Measurements from ENCODE around the gene LRRTM4. TPM values are rescaled to one million over a fixed set of nuclear protein-coding genes. Genes with fewer than 3 reads are reported as not detected.

Gene LRRTM4
- total RNA-seq, 1 donor from 2014 or later = not detected

DNA sequence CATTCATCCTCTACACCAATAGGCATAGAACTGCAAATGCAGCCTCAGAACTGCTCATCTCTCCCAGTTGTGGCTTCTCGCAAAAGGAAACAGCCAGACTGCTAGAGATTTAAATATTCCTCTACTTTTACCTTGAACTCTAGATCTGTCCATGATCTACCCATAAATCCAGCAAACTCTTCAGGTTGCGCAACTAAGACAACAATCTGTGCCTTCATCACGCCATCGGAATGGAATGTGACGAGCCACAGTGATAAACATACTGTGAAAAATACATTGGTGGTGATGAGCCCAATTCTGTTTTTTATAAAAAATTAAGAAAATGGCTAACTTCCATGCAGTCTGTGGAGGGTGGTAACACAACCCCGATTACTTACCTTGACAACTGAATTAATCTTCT is 626.7 kb downstream of the LRRTM4 start:
- POLR2A ChIA-PET = no interaction called here
- TF ChIP-seq, protein P1, sequence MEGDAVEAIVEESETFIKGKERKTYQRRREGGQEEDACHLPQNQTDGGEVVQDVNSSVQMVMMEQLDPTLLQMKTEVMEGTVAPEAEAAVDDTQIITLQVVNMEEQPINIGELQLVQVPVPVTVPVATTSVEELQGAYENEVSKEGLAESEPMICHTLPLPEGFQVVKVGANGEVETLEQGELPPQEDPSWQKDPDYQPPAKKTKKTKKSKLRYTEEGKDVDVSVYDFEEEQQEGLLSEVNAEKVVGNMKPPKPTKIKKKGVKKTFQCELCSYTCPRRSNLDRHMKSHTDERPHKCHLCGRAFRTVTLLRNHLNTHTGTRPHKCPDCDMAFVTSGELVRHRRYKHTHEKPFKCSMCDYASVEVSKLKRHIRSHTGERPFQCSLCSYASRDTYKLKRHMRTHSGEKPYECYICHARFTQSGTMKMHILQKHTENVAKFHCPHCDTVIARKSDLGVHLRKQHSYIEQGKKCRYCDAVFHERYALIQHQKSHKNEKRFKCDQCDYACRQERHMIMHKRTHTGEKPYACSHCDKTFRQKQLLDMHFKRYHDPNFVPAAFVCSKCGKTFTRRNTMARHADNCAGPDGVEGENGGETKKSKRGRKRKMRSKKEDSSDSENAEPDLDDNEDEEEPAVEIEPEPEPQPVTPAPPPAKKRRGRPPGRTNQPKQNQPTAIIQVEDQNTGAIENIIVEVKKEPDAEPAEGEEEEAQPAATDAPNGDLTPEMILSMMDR (IDR thresholded peaks at IDR 0.05) = no peak
- Mint-ChIP-seq H3K9me3 (no peaks in the 10 kb centered on the region), H3K36me3 (ENCODE audit: low read depth) (no peaks in the 10 kb centered on the region), H3K4me3 (no peak overlapping the region), H3K27ac (no peak overlapping the region), H3K27me3 (no peaks in the 10 kb centered on the region), H3K4me1 (no peaks in the 10 kb centered on the region)
- no peak for DNase-seq
- ATAC-seq (ENCODE audit: low read depth) = no peak
- intact Hi-C loops (cut with micrococcal nuclease) = no loop called here
- CTCF ChIA-PET = no interaction called here

DNA sequence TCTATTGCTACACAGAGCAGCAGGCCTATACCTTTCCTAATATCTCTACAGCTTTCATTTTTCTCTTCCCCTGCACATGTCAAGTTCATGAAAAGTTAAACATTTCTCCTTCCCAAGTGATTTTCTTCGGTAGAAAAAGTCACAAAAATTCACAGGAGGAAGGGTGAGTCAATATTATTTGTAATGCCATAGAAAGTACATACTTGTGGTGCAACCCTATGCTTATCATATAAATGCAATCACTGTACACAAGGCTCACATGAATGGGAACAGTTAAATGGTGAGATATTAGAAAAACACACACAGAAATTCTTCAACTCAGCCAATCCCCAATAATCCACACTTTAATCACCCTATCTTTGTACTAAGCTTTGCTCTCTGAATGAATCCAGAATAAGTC is 651.6 kb downstream of the LRRTM4 start:
- TF ChIP-seq, protein P1 (IDR thresholded peaks at IDR 0.05) = no peak
- intact Hi-C loops (cut with micrococcal nuclease) = no loop called here
- no peaks in the 10 kb centered on the region for H3K27me3 Mint-ChIP-seq
- CTCF ChIA-PET = no interaction called here
- DNase-seq (no peak), ATAC-seq (ENCODE audit: low read depth) (no peak)
- H3K4me1 Mint-ChIP-seq = no peaks in the 10 kb centered on the region
- H3K9me3 Mint-ChIP-seq = peaks cover 6% of the 10 kb centered on the region
- POLR2A ChIA-PET = no interaction called here
- H3K27ac Mint-ChIP-seq = no peak overlapping the region
- H3K4me3 Mint-ChIP-seq = no peak overlapping the region
- H3K36me3 Mint-ChIP-seq (ENCODE audit: low read depth) = no peaks in the 10 kb centered on the region

DNA sequence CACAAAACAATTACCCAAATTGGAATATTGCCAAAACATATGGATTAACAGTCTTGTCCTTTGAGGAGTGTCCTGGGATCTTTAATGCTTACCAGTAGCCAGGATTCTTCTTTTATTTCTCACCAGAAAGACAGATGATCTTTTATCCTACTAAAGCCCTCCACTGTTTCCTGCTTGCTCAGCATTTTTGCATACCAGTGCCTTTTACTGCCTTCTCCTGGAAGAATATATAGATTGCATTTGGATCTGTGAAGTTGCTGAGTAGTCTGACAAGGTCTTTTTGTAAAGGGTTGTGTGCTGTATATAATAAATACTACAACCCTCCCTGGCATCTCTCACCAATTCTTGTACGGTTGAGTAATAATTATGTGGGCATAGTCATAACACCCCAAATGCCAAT is 652.2 kb downstream of the LRRTM4 start:
- Mint-ChIP-seq H3K27ac (no peak overlapping the region), H3K9me3 (peaks cover 6% of the 10 kb centered on the region), H3K4me1 (no peaks in the 10 kb centered on the region), H3K4me3 (no peak overlapping the region), H3K36me3 (ENCODE audit: low read depth) (no peaks in the 10 kb centered on the region), H3K27me3 (no peaks in the 10 kb centered on the region)
- TF ChIP-seq, protein P1 (IDR thresholded peaks at IDR 0.05) = no peak
- POLR2A ChIA-PET = no interaction called here
- ATAC-seq (ENCODE audit: low read depth) (no peak), DNase-seq (no peak)
- CTCF ChIA-PET = no interaction called here
- intact Hi-C loops (cut with micrococcal nuclease) = no loop called here

DNA sequence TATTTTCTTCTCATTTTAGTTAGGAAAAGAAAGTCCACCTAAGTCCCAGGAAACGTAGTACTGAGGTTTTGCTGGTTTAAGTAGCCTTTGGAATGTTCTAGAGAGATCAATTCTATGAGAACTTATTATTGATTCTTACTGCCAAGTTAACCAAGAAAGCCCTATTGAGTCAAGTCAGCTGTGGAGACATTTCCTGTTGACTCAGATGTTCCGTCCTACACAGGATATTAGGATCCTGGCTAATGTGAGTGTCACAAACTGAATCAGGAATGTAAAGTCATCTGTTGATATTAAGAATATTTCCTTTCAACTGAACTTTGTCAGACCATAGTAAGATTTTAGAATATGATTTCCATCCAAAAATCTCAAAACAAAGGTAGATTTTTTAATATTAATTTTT is 654.3 kb downstream of the LRRTM4 start:
- no peak overlapping the region for H3K4me3 Mint-ChIP-seq
- no peak for ATAC-seq (ENCODE audit: low read depth)
- TF ChIP-seq, protein P1 (IDR thresholded peaks at IDR 0.05) = no peak

DNA sequence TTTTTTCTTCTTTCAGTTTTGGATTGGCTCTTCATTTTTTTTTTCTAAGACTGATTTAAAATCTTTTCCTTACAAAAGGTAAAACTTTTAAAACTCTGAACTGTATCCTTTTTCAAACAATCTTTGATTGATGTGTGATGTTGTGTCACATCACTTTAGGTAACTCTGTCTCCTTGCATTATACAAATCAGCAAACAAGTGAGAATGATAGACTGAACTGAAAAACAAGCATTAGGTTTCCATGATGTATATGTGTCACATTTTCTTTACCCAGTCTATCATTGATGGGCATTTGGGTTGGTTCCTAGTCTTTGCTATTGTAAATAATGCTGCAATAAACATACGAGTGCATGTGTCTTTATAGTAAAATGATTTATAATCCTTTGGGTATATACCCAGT is 655.7 kb downstream of the LRRTM4 start:
- TF ChIP-seq, protein P1 (IDR thresholded peaks at IDR 0.05) = no peak
- intact Hi-C loops (cut with micrococcal nuclease) = no loop called here
- Mint-ChIP-seq H3K9me3 (peaks cover 2% of the 10 kb centered on the region), H3K4me1 (no peaks in the 10 kb centered on the region), H3K4me3 (no peak overlapping the region), H3K27ac (no peak overlapping the region), H3K36me3 (ENCODE audit: low read depth) (no peaks in the 10 kb centered on the region), H3K27me3 (no peaks in the 10 kb centered on the region)
- no peak for DNase-seq
- CTCF ChIA-PET = no interaction called here
- ATAC-seq (ENCODE audit: low read depth) = no peak
- POLR2A ChIA-PET = no interaction called here

More for the DNA sequence above, 654.3 kb downstream of the LRRTM4 start:
- no peak for DNase-seq
- ChIA-PET CTCF (no interaction called here), POLR2A (no interaction called here)
- H3K27me3 Mint-ChIP-seq = no peaks in the 10 kb centered on the region
- intact Hi-C loops (cut with micrococcal nuclease) = no loop called here
- H3K27ac Mint-ChIP-seq = no peak overlapping the region
- no peaks in the 10 kb centered on the region for H3K36me3 Mint-ChIP-seq (ENCODE audit: low read depth)
- peaks cover 2% of the 10 kb centered on the region for H3K9me3 Mint-ChIP-seq
- H3K4me1 Mint-ChIP-seq = no peaks in the 10 kb centered on the region

Measured in activated B cell treated with CpG ODN at 0.5 μM for 24 hours (primary cell).